Spleen (tissue), 13 donors: Measurements from ENCODE around the gene C14orf180. TPM values are rescaled to one million over a fixed set of nuclear protein-coding genes. Genes with fewer than 3 reads are reported as not detected.

Source experiments
- DNase-seq: peaks from one replicate; pipeline ENCODE4 v3.0.0-alpha.2; 2020
- H3K27ac ChIP-seq, 8 donors: fragments of 200-600 bp; sonication (generic) in 7 of 8; 1 replicate in 4 of 8; 2 replicates in 4 of 8; pipeline versions ENCODE4 v1.5.0 to v1.8.0; 2016 to 2021; ENCODE audit warnings: inconsistent platforms in 4 of 8, mild to moderate bottlenecking in 4 of 8, moderate library complexity in 1 of 8
- H3K27me3 ChIP-seq, 7 donors: fragments of 200-600 bp; sonication (generic) in 6 of 7; replicated peaks in 1 of 7; 1 replicate in 4 of 7; 2 replicates in 3 of 7; pipeline versions ENCODE4 v1.5.0 to v1.8.0; 2016 to 2021; ENCODE audit warnings: inconsistent platforms in 3 of 7, mild to moderate bottlenecking in 1 of 7
- H3K36me3 ChIP-seq, 6 donors: fragments of 200-600 bp; sonication (generic) in 5 of 6; 1 replicate in 4 of 6; 2 replicates in 2 of 6; pipeline versions ENCODE4 v1.5.0 to v1.8.0; 2016 to 2021; ENCODE audit warnings: inconsistent platforms in 2 of 6
- H3K4me1 ChIP-seq, 6 donors: fragments of 200-600 bp; sonication (generic) in 5 of 6; 1 replicate in 3 of 6; 2 replicates in 3 of 6; pipeline versions ENCODE4 v1.5.0 to v1.8.0; 2016 to 2021; ENCODE audit warnings: inconsistent platforms in 3 of 6
- H3K4me3 ChIP-seq, 8 donors: fragments of 200-600 bp; sonication (generic) in 7 of 8; 1 replicate in 4 of 8; 2 replicates in 4 of 8; pipeline versions ENCODE4 v1.5.0 to v1.8.0; 2016 to 2021; ENCODE audit warnings: inconsistent platforms in 4 of 8, mild to moderate bottlenecking in 4 of 8, moderate library complexity in 2 of 8
- H3K9me3 ChIP-seq, 8 donors: fragments of 200-600 bp; sonication (generic) in 7 of 8; 1 replicate in 4 of 8; 2 replicates in 4 of 8; pipeline versions ENCODE4 v1.5.0 to v1.8.0; 2016 to 2021; ENCODE audit warnings: inconsistent platforms in 4 of 8
- CTCF ChIP-seq, 11 experiments: fragments of 200-600 bp in 7 of 11; fragments of 450-650 bp in 4 of 11; sonication (generic) in 4 of 11; IDR thresholded peaks in 8 of 11; conservative IDR thresholded peaks in 3 of 11; 1 replicate in 7 of 11; 2 replicates in 4 of 11; pipeline versions ENCODE4 v1.4.0 to v1.8.0; 2016 to 2021; ENCODE audit warnings: antibody characterized with exemption in 11 of 11, inconsistent platforms in 4 of 11, mild to moderate bottlenecking in 1 of 11
- POLR2A ChIP-seq, 3 donors: fragments of 450-650 bp; IDR thresholded peaks; one replicate each; pipeline ENCODE4 v1.5.1; 2017; ENCODE audit warnings: antibody characterized with exemption in 3 of 3, mild to moderate bottlenecking in 1 of 3
- POLR2AphosphoS5 ChIP-seq, 3 donors: sonication (generic); formaldehyde crosslinking; IDR thresholded peaks; one replicate each; pipeline ENCODE4 v1.5.1; 2017; ENCODE audit warnings: antibody characterized with exemption in 3 of 3
- WGBS, 5 donors: extraction: QIAGEN DNeasy Blood & Tissue Kit in 3 of 5; methylation state at CpG; one replicate each; pipeline versions ENCODE4 v1.1.5 to v1.1.7; 2013 to 2018; 5-methylcytosine and 5-hydroxymethylcytosine counted together
- intact Hi-C: fragments of 100-400 bp; cut with DNase I; formaldehyde crosslinking; loops from one replicate; pipeline ENCODE4 v1.15.0; 2023; ENCODE audit warnings: low total_unique reads
- long read RNA-seq, 2 donors: transcript quantifications; one replicate each; lab custom pipeline, GENCODE V29; 2026
- polyA plus RNA-seq, 3 donors: library from polyadenylated mRNA; stranded (reverse); fragments of 200-250 nt; gene quantifications; one replicate each; pipeline ENCODE4 v1.2.1, GENCODE V29; 2013
- total RNA-seq, 7 donors: library from RNA; depleted of rRNA in 3 of 7; stranded (reverse); fragments of >200 nt in 3 of 7; fragmentation: NEBNext Ultra II Directional in 4 of 7; extraction: Animal tissue kit (Norgen Biotek cat#: 25700) in 4 of 7; gene quantifications; one replicate each; pipeline versions ENCODE4 v1.1.0 to v1.2.1, GENCODE V29; 2016 to 2021
- donor health status: healthy with polysubstance abuse.
- donor health status: DM: no; HTN: no; CAD: no; lungs with moderate emphysema.
- donor health status: DM: no; HTN: no; CAD: no.
- donor health status: Bipolar disorder and iron deficiency.
- donor health status: healthy.
- donor health status: DM: no; HTN: no; CAD: no.
- donor health status: DM: yes; HTN: yes; CAD: no.

The C14orf180 gene
- total RNA-seq (under 1 TPM in 2 of 7 donors, not detected in 5; 0.17 to 0.28 TPM), polyA plus RNA-seq (under 1 TPM; 0.20 to 0.70 (median 0.28) TPM)
- long read RNA-seq, donor 1: 0 reads
- long read RNA-seq, donor 2: 0 reads

DNA sequence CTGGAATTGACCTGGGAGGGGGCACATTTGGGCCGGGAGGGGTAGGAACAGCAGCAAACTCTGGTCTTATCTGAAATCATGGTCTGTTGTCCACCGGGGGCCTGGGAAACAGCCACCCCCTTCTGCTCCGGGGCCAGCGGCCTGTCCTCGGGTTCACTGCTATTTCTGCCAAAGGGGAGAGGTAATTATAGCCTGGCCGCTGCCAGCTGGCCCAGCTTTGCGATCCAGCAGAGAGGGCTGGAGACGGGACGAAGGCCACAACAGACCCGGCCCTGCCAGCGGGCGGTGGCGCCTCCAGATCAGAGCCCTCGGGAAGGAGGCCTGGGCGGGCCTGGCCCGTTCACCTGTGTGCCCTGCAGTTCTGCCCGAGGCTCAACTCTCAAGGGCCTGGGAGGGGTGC lies at the start of gene C14orf180:
Gene C14orf180 (plus strand): TSS at position 258 of the 400 bp plus-strand sequence. CDS start 6,667 bp downstream, outside the sequence.
- no peak within 1 kb of the TSS for H3K4me3 ChIP-seq
- no peak within 1 kb of the TSS for H3K27ac ChIP-seq
- DNase-seq: no peak
- peaks cover 0 to 5% (median 0%) of the 10 kb centered on the region in 6 donors for H3K4me1 ChIP-seq
- no peaks in the 10 kb centered on the region for H3K9me3 ChIP-seq
- H3K36me3 ChIP-seq: no peaks in the 10 kb centered on the region
- H3K27me3 ChIP-seq: peaks cover 0 to 88% (median 11%) of the 10 kb centered on the region in 7 donors
- intact Hi-C loops: no loop called here
- 69 to 84% (median 79%) methylated on average over 5 to 17 of the region's 17 CpGs for WGBS, 5 donors
- TF ChIP-seq POLR2A (IDR thresholded peaks at IDR 0.05) (no peak), CTCF (IDR thresholded peaks at IDR 0.05 in 8 of 11, conservative IDR thresholded peaks at IDR 0.05 in 3 of 11) (no peak), POLR2AphosphoS5 (IDR thresholded peaks at IDR 0.05) (no peak)

DNA sequence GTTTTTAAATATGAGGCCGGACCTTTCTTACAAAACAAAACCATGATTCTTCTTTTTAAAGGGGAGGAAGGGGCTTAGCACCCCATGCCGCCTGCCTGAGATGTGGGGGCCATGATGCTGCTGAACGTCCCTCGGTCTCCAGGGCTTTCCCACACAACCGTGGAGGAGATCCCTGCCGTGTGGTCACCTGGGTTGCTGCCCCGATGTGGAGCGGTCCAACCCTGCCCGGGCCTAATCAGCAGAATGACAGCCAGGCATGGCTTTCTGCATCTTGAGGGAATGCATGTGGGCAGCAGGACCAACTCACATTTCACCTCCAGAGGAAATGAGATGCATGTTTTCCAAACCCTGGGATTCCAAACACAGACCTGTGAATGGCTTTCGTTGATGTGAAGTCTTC lies 48.9 kb upstream of the C14orf180 start:
- Histone ChIP-seq H3K9me3 (peaks cover 0 to 25% (median 14%) of the 10 kb centered on the region in 8 donors), H3K4me1 (no peaks in the 10 kb centered on the region), H3K36me3 (no peaks in the 10 kb centered on the region), H3K27me3 (peaks cover 0 to 9% (median 0%) of the 10 kb centered on the region in 7 donors), H3K4me3 (no peak overlapping the region), H3K27ac (no peak overlapping the region)
- no peak for TF ChIP-seq POLR2A (IDR thresholded peaks at IDR 0.05)
- intact Hi-C loops: no loop called here
- WGBS, 5 donors: 67 to 95% (median 78%) methylated on average over 9 to 10 of the region's 10 CpGs
- no peak for DNase-seq

GRCh38 chr14:104531421-104532190 lies 48.0 kb upstream of the C14orf180 start:
- Histone ChIP-seq H3K4me3 (no peak overlapping the region), H3K4me1 (no peaks in the 10 kb centered on the region), H3K27ac (no peak overlapping the region), H3K36me3 (no peaks in the 10 kb centered on the region), H3K9me3 (peaks cover 0 to 25% (median 14%) of the 10 kb centered on the region in 8 donors), H3K27me3 (peaks cover 0 to 9% (median 0%) of the 10 kb centered on the region in 7 donors)
- DNase-seq: no peak
- no peak for TF ChIP-seq POLR2A (IDR thresholded peaks at IDR 0.05)
- TF ChIP-seq CTCF (IDR thresholded peaks at IDR 0.05 in 8 of 11, conservative IDR thresholded peaks at IDR 0.05 in 3 of 11): no peak
- no peak for TF ChIP-seq POLR2AphosphoS5 (IDR thresholded peaks at IDR 0.05)
- WGBS, 5 donors: 67 to 75% (median 70%) methylated on average over 19 of the region's 19 CpGs
- intact Hi-C loops: no loop called here

DNA sequence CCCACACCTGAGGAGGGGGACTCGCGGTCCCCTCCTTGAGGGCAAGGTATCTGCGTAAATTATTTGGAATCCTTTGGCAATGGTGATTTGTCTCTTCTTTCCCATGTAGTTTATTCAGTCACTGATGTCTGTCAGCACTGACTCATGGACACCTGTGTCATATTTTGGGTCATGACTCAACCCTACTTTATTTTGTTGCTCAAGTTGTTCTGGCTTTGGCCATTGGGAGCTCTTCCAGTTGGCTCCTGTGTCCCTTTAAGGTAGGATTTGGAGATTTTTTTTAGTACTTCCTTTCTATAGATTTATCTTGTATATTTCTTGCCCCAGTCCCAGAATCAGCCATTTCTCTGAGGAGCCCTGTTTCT lies 47.4 kb upstream of the C14orf180 start:
- H3K36me3 ChIP-seq: no peaks in the 10 kb centered on the region
- no peak overlapping the region for H3K4me3 ChIP-seq
- intact Hi-C loops: no loop called here
- H3K27ac ChIP-seq: no peak overlapping the region
- no peak for DNase-seq
- no peaks in the 10 kb centered on the region for H3K4me1 ChIP-seq
- H3K27me3 ChIP-seq: peaks cover 0 to 9% (median 0%) of the 10 kb centered on the region in 7 donors
- TF ChIP-seq CTCF (IDR thresholded peaks at IDR 0.05 in 8 of 11, conservative IDR thresholded peaks at IDR 0.05 in 3 of 11): no peak
- TF ChIP-seq POLR2AphosphoS5 (IDR thresholded peaks at IDR 0.05): no peak
- no peak for TF ChIP-seq POLR2A (IDR thresholded peaks at IDR 0.05)
- 91 to 97% (median 97%) methylated on average over 3 of the region's 3 CpGs for WGBS, 5 donors
- H3K9me3 ChIP-seq: peaks cover 0 to 25% (median 14%) of the 10 kb centered on the region in 8 donors
